ENCODE results near the gene CACNA1B. TPM values are rescaled to one million over a fixed set of nuclear protein-coding genes. Genes with fewer than 3 reads are reported as not detected.

The CACNA1B gene
- total and polyA plus RNA-seq, 3 donors from 2014 or later = 7.6 to 15.7 (median 11.0) TPM

DNA sequence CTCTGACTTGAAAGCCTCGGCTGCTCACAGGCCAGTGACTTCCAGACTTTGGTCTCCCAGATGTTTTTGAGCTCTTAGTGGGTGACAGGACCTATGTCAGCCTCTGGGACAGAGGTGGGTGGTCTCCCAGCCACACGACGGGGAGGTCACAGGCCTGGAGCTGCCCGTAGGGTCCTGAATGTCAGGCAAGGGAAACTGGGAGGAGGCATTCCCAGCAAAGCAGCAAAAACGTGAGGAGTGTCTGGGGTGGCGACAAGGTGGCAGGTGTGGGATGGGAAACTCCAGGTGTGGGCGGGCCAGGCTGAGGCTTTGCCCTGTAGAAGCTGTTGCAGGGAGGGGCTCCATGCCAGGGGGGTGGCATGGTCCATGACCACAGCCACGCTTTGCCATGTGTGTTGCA lies 110.5 kb downstream of the CACNA1B start:
- Histone ChIP-seq H3K27ac (no peak overlapping the region), H3K4me3 (no peak overlapping the region), H3K27me3 (no peaks in the 10 kb centered on the region), H3K4me1 (no peaks in the 10 kb centered on the region), H3K9me3 (no peaks in the 10 kb centered on the region), H3K36me3 (ENCODE audit: low read depth, missing control alignments) (no peaks in the 10 kb centered on the region)
- intact Hi-C loops (cut with DNase I; ENCODE audit: low total_unique reads) = no loop called here
- DNase-seq = peak; percentile 6
- 82% methylated on average over 8 of the region's 8 CpGs for WGBS, 2 donors
- TF ChIP-seq POLR2A (IDR thresholded peaks at IDR 0.05) = no peak
- TF ChIP-seq, protein P1, sequence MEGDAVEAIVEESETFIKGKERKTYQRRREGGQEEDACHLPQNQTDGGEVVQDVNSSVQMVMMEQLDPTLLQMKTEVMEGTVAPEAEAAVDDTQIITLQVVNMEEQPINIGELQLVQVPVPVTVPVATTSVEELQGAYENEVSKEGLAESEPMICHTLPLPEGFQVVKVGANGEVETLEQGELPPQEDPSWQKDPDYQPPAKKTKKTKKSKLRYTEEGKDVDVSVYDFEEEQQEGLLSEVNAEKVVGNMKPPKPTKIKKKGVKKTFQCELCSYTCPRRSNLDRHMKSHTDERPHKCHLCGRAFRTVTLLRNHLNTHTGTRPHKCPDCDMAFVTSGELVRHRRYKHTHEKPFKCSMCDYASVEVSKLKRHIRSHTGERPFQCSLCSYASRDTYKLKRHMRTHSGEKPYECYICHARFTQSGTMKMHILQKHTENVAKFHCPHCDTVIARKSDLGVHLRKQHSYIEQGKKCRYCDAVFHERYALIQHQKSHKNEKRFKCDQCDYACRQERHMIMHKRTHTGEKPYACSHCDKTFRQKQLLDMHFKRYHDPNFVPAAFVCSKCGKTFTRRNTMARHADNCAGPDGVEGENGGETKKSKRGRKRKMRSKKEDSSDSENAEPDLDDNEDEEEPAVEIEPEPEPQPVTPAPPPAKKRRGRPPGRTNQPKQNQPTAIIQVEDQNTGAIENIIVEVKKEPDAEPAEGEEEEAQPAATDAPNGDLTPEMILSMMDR (IDR thresholded peaks at IDR 0.05) = no peak

DNA sequence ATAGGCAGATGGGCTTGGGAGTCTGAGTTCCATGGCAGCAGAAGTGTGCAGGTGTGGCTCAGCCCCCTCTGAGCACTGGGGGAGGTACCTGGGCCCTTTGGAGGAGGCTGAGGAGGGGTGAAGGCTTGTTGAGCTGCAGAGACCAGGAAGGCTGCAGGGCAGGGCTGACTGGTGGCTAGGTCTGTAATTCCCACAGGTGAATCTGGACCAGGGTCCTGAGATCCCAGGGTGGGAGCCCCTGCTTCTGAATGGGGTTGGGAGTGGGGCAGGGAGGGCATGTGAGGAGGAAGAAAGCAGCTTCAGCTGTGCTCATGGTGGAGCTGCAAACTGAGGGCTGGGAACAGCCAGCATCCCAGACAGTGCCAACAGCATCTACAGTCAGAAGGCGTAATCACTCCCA lies 111.1 kb downstream of the CACNA1B start:
- no peaks in the 10 kb centered on the region for H3K9me3 ChIP-seq
- H3K27ac ChIP-seq = no peak overlapping the region
- TF ChIP-seq POLR2A (IDR thresholded peaks at IDR 0.05) = no peak
- TF ChIP-seq, protein P1 (IDR thresholded peaks at IDR 0.05) = no peak
- H3K4me1 ChIP-seq = no peaks in the 10 kb centered on the region
- no peak for DNase-seq
- no peaks in the 10 kb centered on the region for H3K36me3 ChIP-seq (ENCODE audit: low read depth, missing control alignments)
- intact Hi-C loops (cut with DNase I; ENCODE audit: low total_unique reads) = no loop called here
- no peaks in the 10 kb centered on the region for H3K27me3 ChIP-seq
- H3K4me3 ChIP-seq = no peak overlapping the region
- 93 to 94% methylated on average over 1 of the region's 1 CpG for WGBS, 2 donors

DNA sequence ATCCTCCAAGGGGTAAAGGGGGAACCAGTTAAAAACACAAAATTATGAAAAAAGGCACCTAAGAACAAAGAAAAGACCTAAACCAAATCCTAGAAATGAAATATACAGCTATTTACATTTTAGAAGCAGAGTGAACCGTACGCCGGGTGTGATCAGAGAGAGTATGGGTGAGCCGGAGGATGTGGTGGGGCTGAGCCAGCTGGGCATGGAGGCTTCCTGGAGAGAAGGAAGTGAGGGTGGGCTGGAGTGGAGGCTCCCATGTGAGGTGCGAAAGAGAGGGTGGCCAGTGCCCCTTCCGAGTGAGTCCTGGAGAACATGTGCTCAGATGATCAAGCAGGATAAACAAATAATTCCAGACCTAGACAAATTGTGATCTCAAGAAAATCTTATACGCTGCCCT lies 111.6 kb downstream of the CACNA1B start:
- Histone ChIP-seq H3K4me3 (no peak overlapping the region), H3K9me3 (no peaks in the 10 kb centered on the region), H3K36me3 (ENCODE audit: low read depth, missing control alignments) (no peaks in the 10 kb centered on the region), H3K27me3 (no peaks in the 10 kb centered on the region), H3K27ac (no peak overlapping the region), H3K4me1 (no peaks in the 10 kb centered on the region)
- intact Hi-C loops (cut with DNase I; ENCODE audit: low total_unique reads) = no loop called here
- 88 to 94% methylated on average over 7 of the region's 7 CpGs for WGBS, 2 donors
- TF ChIP-seq POLR2A (IDR thresholded peaks at IDR 0.05) = no peak
- TF ChIP-seq, protein P1 (IDR thresholded peaks at IDR 0.05) = no peak
- peak; percentile 4 for DNase-seq

DNA sequence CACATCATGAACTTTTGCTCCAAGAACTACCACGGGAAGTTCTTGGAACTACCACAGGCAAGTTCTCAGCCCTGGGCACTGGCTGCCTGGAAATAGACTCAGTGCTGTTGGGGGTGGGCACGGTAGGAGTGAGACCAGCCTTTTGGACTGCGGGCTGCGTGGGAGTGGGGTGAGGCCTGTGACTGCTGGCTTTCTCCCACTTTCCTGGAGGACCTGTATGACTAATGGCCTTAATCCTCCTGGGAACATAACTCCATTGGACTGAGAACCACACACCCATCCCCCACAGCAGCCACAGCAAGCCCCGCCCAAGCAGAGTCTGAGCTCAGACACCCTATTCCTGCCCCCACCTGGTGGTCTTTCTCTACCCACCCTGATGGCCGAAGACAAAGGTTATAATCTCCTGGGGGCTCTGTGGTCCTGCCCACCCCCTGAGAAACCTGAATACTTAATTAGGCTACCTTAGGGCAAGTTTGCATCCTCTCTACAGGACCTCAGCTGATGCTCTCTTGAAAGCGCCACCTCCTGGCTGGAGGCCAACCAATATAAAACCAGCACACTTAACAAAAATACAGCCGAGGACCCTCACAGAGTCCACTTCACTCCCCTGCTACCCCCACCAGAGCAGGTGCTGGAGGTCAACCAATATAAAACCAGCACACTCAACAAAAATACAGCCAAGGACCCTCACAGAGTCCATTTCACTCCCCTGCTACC lies 112.6 kb downstream of the CACNA1B start:
- H3K27me3 ChIP-seq = no peaks in the 10 kb centered on the region
- no peaks in the 10 kb centered on the region for H3K36me3 ChIP-seq (ENCODE audit: low read depth, missing control alignments)
- no peak for TF ChIP-seq POLR2A (IDR thresholded peaks at IDR 0.05)
- TF ChIP-seq, protein P1 (IDR thresholded peaks at IDR 0.05) = no peak
- H3K4me3 ChIP-seq = no peak overlapping the region
- intact Hi-C loops (cut with DNase I; ENCODE audit: low total_unique reads) = no loop called here
- no peaks in the 10 kb centered on the region for H3K9me3 ChIP-seq
- H3K4me1 ChIP-seq = no peaks in the 10 kb centered on the region
- H3K27ac ChIP-seq = no peak overlapping the region
- 89 to 96% methylated on average over 6 to 8 of the region's 8 CpGs for WGBS, 2 donors
- peak; percentile 12 for DNase-seq

Data from testis (tissue), 3 donors.